HL-60 (cell line): ENCODE data around the gene TTC28.

Experiments used
- DNase-seq, 2 experiments: peaks; one replicate each; pipeline ENCODE4 v3.0.0-alpha.2; 2010 to 2020; ENCODE audit warnings: low read depth in 1 of 2, low spot score in 1 of 2
- H3K27ac ChIP-seq: fragments of 250-450 bp; sonication (Bioruptor Pico); replicated peaks from 2 replicates; pipeline ENCODE4 v1.5.1; 2020; ENCODE audit warnings: mild to moderate bottlenecking, moderate library complexity
- H3K27me3 ChIP-seq: fragments of 250-450 bp; sonication (Bioruptor Pico); 2 replicates; pipeline ENCODE4 v1.5.1; 2021; ENCODE audit warnings: mild to moderate bottlenecking, moderate library complexity; ENCODE audit not compliant: insufficient read depth, poor library complexity, severe bottlenecking
- H3K4me3 ChIP-seq: replicated peaks from 2 replicates; pipeline ENCODE4 v1.5.1; 2011; ENCODE audit warnings: mild to moderate bottlenecking, control low read depth, low read length; ENCODE audit not compliant: insufficient read depth
- CTCF ChIP-seq: IDR thresholded peaks from one replicate; pipeline ENCODE4 v1.5.1; 2011; ENCODE audit warnings: low read length, control low read depth, inconsistent platforms; ENCODE audit not compliant: insufficient read depth
- GABPA ChIP-seq: IDR thresholded peaks from 2 replicates; pipeline ENCODE4 v1.6.1; 2012; ENCODE audit warnings: low read depth
- POLR2AphosphoS5 ChIP-seq: IDR thresholded peaks from 2 replicates; pipeline ENCODE4 v1.6.1; 2012; ENCODE audit warnings: low read depth
- REST ChIP-seq: IDR thresholded peaks from 2 replicates; pipeline ENCODE4 v1.6.1; 2012; ENCODE audit warnings: low read depth; ENCODE audit not compliant: insufficient replicate concordance
- SPI1 ChIP-seq: IDR thresholded peaks from 2 replicates; pipeline ENCODE4 v1.6.1; 2012; ENCODE audit warnings: low read depth, mild to moderate bottlenecking, borderline replicate concordance

Gene TTC28

GRCh38 chr22:28594076-28594796 lies 85.4 kb downstream of the TTC28 start:
- Histone ChIP-seq H3K27me3 (no peaks in the 10 kb centered on the region), H3K27ac (no peak overlapping the region), H3K4me3 (no peak overlapping the region)
- TF ChIP-seq SPI1 (no peak), CTCF (no peak), GABPA (no peak), POLR2AphosphoS5 (no peak), REST (no peak)
- DNase-seq, result no peak

- Histone ChIP-seq H3K4me3 (no peak overlapping the region), H3K27ac (no peak overlapping the region), H3K27me3 (no peaks in the 10 kb centered on the region)
- no peak for TF ChIP-seq REST
- TF ChIP-seq POLR2AphosphoS5, result no peak
- no peak for TF ChIP-seq SPI1
- TF ChIP-seq CTCF, result no peak
- TF ChIP-seq GABPA, result no peak
- DNase-seq, result no peak
Measured at GRCh38 chr22:28593299-28593698, 86.3 kb downstream of the TTC28 start.

- Histone ChIP-seq H3K4me3 (no peak overlapping the region), H3K27me3 (no peaks in the 10 kb centered on the region), H3K27ac (no peak overlapping the region)
- DNase-seq, result peak in 1 of 2 experiments; percentile 25
- TF ChIP-seq POLR2AphosphoS5, result no peak
- no peak for TF ChIP-seq SPI1
- TF ChIP-seq CTCF, result no peak
- no peak for TF ChIP-seq REST
- TF ChIP-seq GABPA, result no peak
Measured at GRCh38 chr22:28589102-28589750, 90.4 kb downstream of the TTC28 start.
